HepG2 (cell line): Measurements from ENCODE around the gene NCOA1. TPM values are rescaled to one million over a fixed set of nuclear protein-coding genes. Genes with fewer than 3 reads are reported as not detected.

Experiments used
- ATAC-seq: fragments of 200-7000 bp; cut with Tn5 transposase; 3 replicates; pipeline ENCODE4 v1.9.1; 2020; ENCODE audit warnings: mild to moderate bottlenecking, moderate library complexity
- BruUV-seq: library from RNA; stranded (reverse); fragments of 400-500 nt; replicated peaks from 2 replicates; lab custom pipeline; 2021; lab: Mats Ljungman, UMichigan
- CTCF ChIA-PET: fragments of 300-600 bp; formaldehyde crosslinking; extraction: SDS; loops from one replicate; lab custom pipeline; 2021; ENCODE audit warnings: low total read pairs, inconsistent platforms, low intra/inter-chr PET ratio; lab: Yijun Ruan, JAX
- POLR2A ChIA-PET: fragments of 350-600 bp; sonication (Branson Sonifier 250); formaldehyde crosslinking; loops from one replicate; lab custom pipeline; 2020; ENCODE audit warnings: antibody characterized with exemption, inconsistent platforms; lab: Yijun Ruan, JAX
- DNase-seq: peaks from one replicate; pipeline ENCODE4 v3.0.0-alpha.2; 2015; ENCODE audit warnings: low spot score
- FAIRE-seq: peaks from 3 replicates; lab custom pipeline; 2011; peaks lifted over from hg19 to GRCh38; lab: Jason Lieb, UNC
- H2AFZ ChIP-seq: one replicate; pipeline ENCODE4 v1.6.1; 2011; ENCODE audit warnings: low read length, inconsistent platforms
- H3K27ac ChIP-seq: fragments of 300-600 bp; 3 replicates; pipeline ENCODE4 v1.8.0; 2011; ENCODE audit warnings: mixed run types, mild to moderate bottlenecking, mixed read lengths, low read length, inconsistent platforms; ENCODE audit not compliant: insufficient read depth; ENCODE audit errors: extremely low read length
- H3K27me3 ChIP-seq, 2 experiments: fragments of 200-600 bp in 1 of 2; 2 replicates in 1 of 2; 3 replicates in 1 of 2; pipeline versions ENCODE4 v1.6.0 to v1.8.0; 2011; ENCODE audit warnings: low read length in 2 of 2, mild to moderate bottlenecking in 2 of 2, moderate library complexity in 2 of 2, inconsistent platforms in 1 of 2; ENCODE audit not compliant: insufficient read depth in 2 of 2, control insufficient read depth in 1 of 2
- H3K36me3 ChIP-seq, 2 experiments: fragments of 200-600 bp in 1 of 2; replicated peaks in 1 of 2; 2 replicates in 1 of 2; 3 replicates in 1 of 2; pipeline versions ENCODE4 v1.5.1 to v1.8.0; 2011; ENCODE audit warnings: low read length in 2 of 2, inconsistent platforms in 1 of 2; ENCODE audit not compliant: insufficient read depth in 2 of 2, control insufficient read depth in 1 of 2
- H3K4me1 ChIP-seq: 2 replicates; pipeline ENCODE4 v1.5.1; 2012; ENCODE audit warnings: low read length, inconsistent platforms; ENCODE audit not compliant: insufficient read depth
- H3K4me2 ChIP-seq: 2 replicates; pipeline ENCODE4 v1.6.0; 2011; ENCODE audit warnings: low read depth, low read length, inconsistent platforms
- H3K4me3 ChIP-seq, 3 experiments: fragments of 200-600 bp in 1 of 3; sonication (generic), shearing (Covaris generic) in 1 of 3; replicated peaks in 1 of 3; 2 replicates each; pipeline ENCODE4 v1.5.1; 2011 to 2016; ENCODE audit warnings: low read length in 3 of 3, inconsistent platforms in 2 of 3, low read depth in 2 of 3, mild to moderate bottlenecking in 2 of 3, control low read depth in 1 of 3, mixed read lengths in 1 of 3; ENCODE audit not compliant: insufficient read depth in 1 of 3
- H3K79me2 ChIP-seq: one replicate; pipeline ENCODE4 v1.6.1; 2011; ENCODE audit warnings: low read length, inconsistent platforms; ENCODE audit not compliant: insufficient read depth
- H3K9ac ChIP-seq: 2 replicates; pipeline ENCODE4 v1.6.0; 2011; ENCODE audit warnings: mild to moderate bottlenecking, low read depth, low read length, inconsistent platforms; ENCODE audit not compliant: insufficient read depth
- H3K9me3 ChIP-seq: 2 replicates; pipeline ENCODE4 v1.5.1; 2012; ENCODE audit warnings: mild to moderate bottlenecking, low read length
- H4K20me1 ChIP-seq: 2 replicates; pipeline ENCODE4 v1.6.0; 2011; ENCODE audit warnings: inconsistent platforms, mild to moderate bottlenecking, low read length, moderate library complexity; ENCODE audit not compliant: insufficient read depth
- HNRNPH1 ChIP-seq: fragments of 200-400 bp; formaldehyde crosslinking; optimal IDR thresholded peaks from 2 replicates; pipeline ENCODE3; 2017; ENCODE audit warnings: mild to moderate bottlenecking, low read depth, low read length
- MBD4 ChIP-seq: IDR thresholded peaks from 2 replicates; pipeline ENCODE4 v1.6.1; 2012; ENCODE audit warnings: low read length, inconsistent platforms, borderline replicate concordance
- NFRKB ChIP-seq: fragments of 450-650 bp; IDR thresholded peaks from 2 replicates; pipeline ENCODE4 v1.6.1; 2017
- THAP7 ChIP-seq: sonication (generic); formaldehyde crosslinking; IDR thresholded peaks from 2 replicates; pipeline ENCODE4 v1.8.1; 2023; ENCODE audit warnings: mild to moderate bottlenecking, missing genetic modification reagents
- ZNF24 ChIP-seq: fragments of 450-650 bp; IDR thresholded peaks from 2 replicates; pipeline ENCODE4 v1.6.1; 2017; ENCODE audit warnings: antibody characterized with exemption, mild to moderate bottlenecking
- ZNF570 ChIP-seq: sonication (generic); formaldehyde crosslinking; IDR thresholded peaks from 2 replicates; pipeline ENCODE4 v1.4.0; 2020; ENCODE audit warnings: mild to moderate bottlenecking, missing genetic modification reagents, borderline replicate concordance
- ZNF687 ChIP-seq: sonication (generic); formaldehyde crosslinking; IDR thresholded peaks from 2 replicates; pipeline ENCODE4 v1.5.1; 2020; ENCODE audit warnings: mild to moderate bottlenecking, missing genetic modification reagents, moderate library complexity
- WGBS: methylation state at CpG from one replicate; pipeline ENCODE4 v1.1.6; 2017; ENCODE audit warnings: low lambda C conversion rate; 5-methylcytosine and 5-hydroxymethylcytosine counted together
- in situ Hi-C: cut with HindIII; loops from 2 replicates; pipeline ENCODE4 v1.10.0; 2017; ENCODE audit warnings: low pct_unique_long_range_greater_than_20kb; ENCODE audit not compliant: extremely low pct_ligation_motif_present
- intact Hi-C: fragments of 100-400 bp; cut with micrococcal nuclease; formaldehyde crosslinking; loops from one replicate; pipeline ENCODE4 v1.10.0; 2022; ENCODE audit not compliant: unreplicated experiment
- polyA plus RNA-seq, 8 experiments: library from polyadenylated mRNA; depleted of rRNA in 3 of 8; stranded (reverse) in 7 of 8; unstranded in 1 of 8; fragments of >200 nt; fragmentation: Illumina TruSeq in 4 of 8; extraction: Trizol in 4 of 8; gene quantifications; 2 replicates each; pipeline versions ENCODE4 v1.2.1 to v1.2.3, GENCODE V29; 2011 to 2016; ENCODE audit warnings: low read depth in 4 of 8, missing spikeins in 1 of 8, mixed read lengths in 1 of 8; ENCODE audit not compliant: insufficient read depth in 1 of 8
- total RNA-seq, 5 experiments: library from RNA; depleted of rRNA; stranded (reverse); fragments of >200 nt; fragmentation: Illumina TruSeq; extraction: Trizol; gene quantifications; 2 replicates each; pipeline ENCODE4 v1.2.3, GENCODE V29; 2016; ENCODE audit warnings: low read depth in 1 of 5
- TF ChIP-seq, protein P1 (sequence below): sonication (generic); formaldehyde crosslinking; IDR thresholded peaks from 2 replicates; pipeline ENCODE4 v1.4.0; 2020; ENCODE audit warnings: missing genetic modification reagents, borderline replicate concordance

NCOA1 gene
- total and polyA plus RNA-seq, 2 of the 13 experiments (the other 11 are each of a cell fraction or from before 2014, with no cell fraction given), result 10.0 to 10.4 TPM

- DNase-seq, result no peak
- intact Hi-C loops (loop anchor here (5.0 kb wide), 1 partner anchor 82 kb away; no protein-coding TSS in a partner anchor), in situ Hi-C loops (loop anchor here (10.0 kb wide), 1 partner anchor 300 kb away; the partner anchor contains the start of genes CENPO and PTRHD1)
- Histone ChIP-seq H3K27me3 (peaks cover 0 to 10% of the 10 kb centered on the region in 2 experiments; a peak in 2 of 5 replicates), H4K20me1 (no peaks in the 10 kb centered on the region), H3K9me3 (no peaks in the 10 kb centered on the region), H3K36me3 (no peaks in the 10 kb centered on the region), H3K27ac (no peak overlapping the region), H3K4me1 (peaks cover 29% of the 10 kb centered on the region), H3K79me2 (peaks cover 4% of the 10 kb centered on the region), H2AFZ (no peak overlapping the region), H3K4me2 (no peak overlapping the region), H3K4me3 (no peak overlapping the region), H3K9ac (no peak overlapping the region)
- WGBS, result 93% methylated on average over 7 of the region's 7 CpGs
- POLR2A ChIA-PET, result no interaction called here
- no TSS peak for BruUV-seq
- no peak for ATAC-seq
- FAIRE-seq, result no peak
- CTCF ChIA-PET, result no interaction called here
- TF ChIP-seq ZNF570 (CRISPR knock-in tag) (no peak), THAP7 (CRISPR knock-in tag) (no peak), ZNF687 (CRISPR knock-in tag) (no peak), MBD4 (no peak), ZNF24 (no peak), NFRKB (no peak), HNRNPH1 (no peak)
- TF ChIP-seq, protein P1, sequence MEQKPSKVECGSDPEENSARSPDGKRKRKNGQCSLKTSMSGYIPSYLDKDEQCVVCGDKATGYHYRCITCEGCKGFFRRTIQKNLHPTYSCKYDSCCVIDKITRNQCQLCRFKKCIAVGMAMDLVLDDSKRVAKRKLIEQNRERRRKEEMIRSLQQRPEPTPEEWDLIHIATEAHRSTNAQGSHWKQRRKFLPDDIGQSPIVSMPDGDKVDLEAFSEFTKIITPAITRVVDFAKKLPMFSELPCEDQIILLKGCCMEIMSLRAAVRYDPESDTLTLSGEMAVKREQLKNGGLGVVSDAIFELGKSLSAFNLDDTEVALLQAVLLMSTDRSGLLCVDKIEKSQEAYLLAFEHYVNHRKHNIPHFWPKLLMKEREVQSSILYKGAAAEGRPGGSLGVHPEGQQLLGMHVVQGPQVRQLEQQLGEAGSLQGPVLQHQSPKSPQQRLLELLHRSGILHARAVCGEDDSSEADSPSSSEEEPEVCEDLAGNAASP, result no peak
These were observed 3.4 kb downstream of the NCOA1 start for GRCh38 chr2:24494410-24494809.
